22Rv1 (cell line): ENCODE measurements around the gene PRR7.

Experiments used
- ZFX ChIP-seq: fragments of 450-650 bp; IDR thresholded peaks from 2 replicates; pipeline ENCODE4 v1.6.1; 2017; ENCODE audit warnings: antibody characterized with exemption, borderline replicate concordance
- TF ChIP-seq, protein P1 (sequence below): fragments of 450-650 bp; IDR thresholded peaks from 2 replicates; pipeline ENCODE4 v1.5.1; 2017; ENCODE audit warnings: mild to moderate bottlenecking

GRCh38 chr5:177438468-177438867, 8.1 kb upstream of the PRR7 start:
- TF ChIP-seq, protein P1, sequence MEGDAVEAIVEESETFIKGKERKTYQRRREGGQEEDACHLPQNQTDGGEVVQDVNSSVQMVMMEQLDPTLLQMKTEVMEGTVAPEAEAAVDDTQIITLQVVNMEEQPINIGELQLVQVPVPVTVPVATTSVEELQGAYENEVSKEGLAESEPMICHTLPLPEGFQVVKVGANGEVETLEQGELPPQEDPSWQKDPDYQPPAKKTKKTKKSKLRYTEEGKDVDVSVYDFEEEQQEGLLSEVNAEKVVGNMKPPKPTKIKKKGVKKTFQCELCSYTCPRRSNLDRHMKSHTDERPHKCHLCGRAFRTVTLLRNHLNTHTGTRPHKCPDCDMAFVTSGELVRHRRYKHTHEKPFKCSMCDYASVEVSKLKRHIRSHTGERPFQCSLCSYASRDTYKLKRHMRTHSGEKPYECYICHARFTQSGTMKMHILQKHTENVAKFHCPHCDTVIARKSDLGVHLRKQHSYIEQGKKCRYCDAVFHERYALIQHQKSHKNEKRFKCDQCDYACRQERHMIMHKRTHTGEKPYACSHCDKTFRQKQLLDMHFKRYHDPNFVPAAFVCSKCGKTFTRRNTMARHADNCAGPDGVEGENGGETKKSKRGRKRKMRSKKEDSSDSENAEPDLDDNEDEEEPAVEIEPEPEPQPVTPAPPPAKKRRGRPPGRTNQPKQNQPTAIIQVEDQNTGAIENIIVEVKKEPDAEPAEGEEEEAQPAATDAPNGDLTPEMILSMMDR, result no peak
- TF ChIP-seq ZFX, result no peak
